ENCODE data around the gene NXNL1.

GRCh38 chr19:17448131-17448967 is 12.4 kb downstream of the NXNL1 start, which contains the start of gene TMEM221:
- TF ChIP-seq, protein P1, sequence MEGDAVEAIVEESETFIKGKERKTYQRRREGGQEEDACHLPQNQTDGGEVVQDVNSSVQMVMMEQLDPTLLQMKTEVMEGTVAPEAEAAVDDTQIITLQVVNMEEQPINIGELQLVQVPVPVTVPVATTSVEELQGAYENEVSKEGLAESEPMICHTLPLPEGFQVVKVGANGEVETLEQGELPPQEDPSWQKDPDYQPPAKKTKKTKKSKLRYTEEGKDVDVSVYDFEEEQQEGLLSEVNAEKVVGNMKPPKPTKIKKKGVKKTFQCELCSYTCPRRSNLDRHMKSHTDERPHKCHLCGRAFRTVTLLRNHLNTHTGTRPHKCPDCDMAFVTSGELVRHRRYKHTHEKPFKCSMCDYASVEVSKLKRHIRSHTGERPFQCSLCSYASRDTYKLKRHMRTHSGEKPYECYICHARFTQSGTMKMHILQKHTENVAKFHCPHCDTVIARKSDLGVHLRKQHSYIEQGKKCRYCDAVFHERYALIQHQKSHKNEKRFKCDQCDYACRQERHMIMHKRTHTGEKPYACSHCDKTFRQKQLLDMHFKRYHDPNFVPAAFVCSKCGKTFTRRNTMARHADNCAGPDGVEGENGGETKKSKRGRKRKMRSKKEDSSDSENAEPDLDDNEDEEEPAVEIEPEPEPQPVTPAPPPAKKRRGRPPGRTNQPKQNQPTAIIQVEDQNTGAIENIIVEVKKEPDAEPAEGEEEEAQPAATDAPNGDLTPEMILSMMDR (IDR thresholded peaks at IDR 0.05; ENCODE audit: low read length): peak; percentile 42
- TF ChIP-seq EZH2 (optimal IDR thresholded peaks at IDR 0.05; ENCODE audit: low read depth, low read length): no peak

Data from MM.1S (cell line).